ENCODE measurements around the gene COL6A3.
"Not testable (repeated sequence)": the region's sequence is repeated elsewhere in the genome, so short reads cannot be mapped to it uniquely, and the experiment has no call there.

The COL6A3 gene

DNA sequence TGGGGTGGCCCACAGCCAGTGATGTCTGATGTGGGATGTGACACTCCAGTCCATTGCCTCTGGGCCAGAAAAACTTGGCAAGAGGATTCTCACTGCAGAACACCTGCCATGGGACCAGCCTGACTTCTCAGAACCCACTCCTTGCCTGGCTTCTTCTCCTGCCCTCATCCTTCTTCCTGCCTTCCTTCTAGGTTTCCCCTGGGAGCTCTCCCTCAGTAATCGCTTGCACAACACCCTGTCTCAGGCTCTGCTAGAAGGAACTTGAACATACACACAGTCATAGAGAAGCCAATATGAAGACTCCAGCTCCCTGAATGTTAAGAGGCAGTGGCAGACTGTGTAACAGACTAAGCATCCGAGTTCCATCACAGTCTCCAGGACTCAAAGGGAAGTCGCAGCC is 4.3 kb upstream of the COL6A3 start:
- no peak for DNase-seq (ENCODE audit: low spot score)

GRCh38 chr2:237412988-237413776 is 782 bp downstream of the COL6A3 start:
- DNase-seq (ENCODE audit: low spot score), result no peak

GRCh38 chr2:237412646-237412987 is 1.3 kb downstream of the COL6A3 start:
- no peak for DNase-seq (ENCODE audit: low spot score)

DNA sequence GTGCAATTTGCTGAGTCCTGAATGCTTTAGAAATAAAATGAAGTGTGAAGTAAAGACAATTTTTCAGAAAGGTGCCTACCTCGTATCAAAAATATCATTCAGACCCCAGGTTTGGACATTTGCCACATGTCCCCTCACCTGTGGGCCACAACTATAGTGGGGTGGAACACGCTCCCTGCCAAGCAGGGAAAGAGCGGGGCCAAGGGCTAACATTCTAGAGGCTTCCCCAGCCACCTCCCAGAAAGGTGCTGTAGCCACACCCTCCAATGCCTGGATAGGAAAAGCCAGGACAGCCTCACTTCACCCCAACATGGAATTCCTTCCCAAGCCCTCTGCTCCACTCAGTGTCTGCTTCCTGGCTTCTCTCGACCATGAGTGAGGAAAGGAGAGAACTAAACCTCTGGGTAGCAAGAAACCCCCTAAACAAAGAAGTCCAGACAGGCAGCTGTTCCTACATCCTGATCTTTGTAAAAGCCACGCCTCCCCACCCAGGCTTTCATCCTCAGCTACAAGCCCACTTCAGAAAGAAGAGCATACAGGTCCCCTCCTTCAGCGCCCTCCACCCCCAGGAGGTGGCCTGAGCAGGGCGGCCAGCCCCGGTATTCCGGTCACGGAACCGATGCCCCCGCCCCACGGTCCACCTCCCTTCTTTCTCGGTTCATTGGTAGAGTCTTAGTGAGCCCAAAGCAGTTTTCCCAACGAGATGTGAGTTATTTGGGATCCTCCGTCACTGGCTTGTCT is 2.1 kb downstream of the COL6A3 start:
- no peak for DNase-seq (ENCODE audit: low spot score)

- no peak for DNase-seq (ENCODE audit: low spot score)
Observed at GRCh38 chr2:237411092-237411601, 2.8 kb downstream of the COL6A3 start.

DNA sequence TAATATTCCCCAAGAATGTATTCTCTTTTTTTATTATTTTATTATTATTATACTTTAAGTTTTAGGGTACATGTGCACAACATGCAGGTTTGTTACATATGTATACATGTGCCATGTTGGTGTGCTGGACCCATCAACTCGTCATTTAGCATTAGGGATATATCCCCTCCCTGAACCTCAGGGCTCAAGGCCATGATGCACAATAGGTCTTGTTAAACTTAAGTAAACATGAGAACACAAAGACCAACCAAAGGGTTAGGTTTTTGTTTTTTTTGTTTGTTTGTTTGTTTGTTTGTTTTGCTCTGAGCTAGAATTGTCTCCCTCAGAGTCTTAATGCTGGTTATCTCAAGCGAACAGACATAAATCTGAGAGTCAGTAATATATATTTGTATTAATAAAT is 4.7 kb downstream of the COL6A3 start:
- not testable (repeated sequence) for DNase-seq (ENCODE audit: low spot score)

- no peak for DNase-seq (ENCODE audit: low spot score)
Observed at GRCh38 chr2:237408335-237409000, 5.5 kb downstream of the COL6A3 start.

DNA sequence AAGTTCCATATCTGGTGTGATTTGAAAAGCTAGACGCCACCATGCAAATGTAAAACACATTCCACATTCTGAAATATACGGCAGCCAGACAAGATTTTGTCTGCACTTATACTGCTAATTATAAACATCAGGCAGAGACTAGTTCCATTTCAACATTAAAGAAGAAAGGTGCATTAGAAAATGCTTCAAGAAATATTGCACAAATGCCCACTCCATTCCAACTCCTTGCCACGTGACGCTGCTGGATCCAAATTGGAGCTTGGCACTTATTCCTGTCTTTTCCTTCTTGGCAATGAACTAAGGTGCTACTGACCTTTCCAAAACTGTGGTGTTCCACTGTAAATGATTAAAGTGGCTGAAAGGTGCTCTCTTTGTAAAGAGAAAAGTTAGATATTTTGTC is 6.3 kb downstream of the COL6A3 start:
- DNase-seq (ENCODE audit: low spot score), result no peak

GRCh38 chr2:237406371-237406895 is 7.5 kb downstream of the COL6A3 start:
- no peak for DNase-seq (ENCODE audit: low spot score)

DNA sequence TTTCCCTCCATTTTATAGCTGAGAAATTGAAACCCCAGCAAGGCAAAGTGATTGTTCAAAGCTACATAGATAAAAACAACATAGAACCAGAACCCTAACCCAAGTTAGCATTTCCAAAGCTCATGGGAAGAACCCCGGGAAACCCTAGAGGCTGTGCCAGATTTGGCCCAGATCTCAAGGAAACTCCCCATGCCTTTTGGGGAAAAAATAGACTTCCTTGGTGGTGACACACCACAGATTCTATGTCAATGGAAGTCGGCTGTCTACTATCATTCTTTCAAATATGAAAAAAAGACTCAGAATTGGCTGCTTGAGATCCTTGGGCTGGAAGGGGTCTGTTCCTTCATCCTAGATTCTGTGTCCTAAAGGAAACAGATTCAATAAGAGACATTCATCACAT is 8.4 kb downstream of the COL6A3 start:
- no peak for DNase-seq (ENCODE audit: low spot score)

- DNase-seq (ENCODE audit: low spot score), result no peak
Observed at GRCh38 chr2:237405006-237405559, 8.9 kb downstream of the COL6A3 start.

DNA sequence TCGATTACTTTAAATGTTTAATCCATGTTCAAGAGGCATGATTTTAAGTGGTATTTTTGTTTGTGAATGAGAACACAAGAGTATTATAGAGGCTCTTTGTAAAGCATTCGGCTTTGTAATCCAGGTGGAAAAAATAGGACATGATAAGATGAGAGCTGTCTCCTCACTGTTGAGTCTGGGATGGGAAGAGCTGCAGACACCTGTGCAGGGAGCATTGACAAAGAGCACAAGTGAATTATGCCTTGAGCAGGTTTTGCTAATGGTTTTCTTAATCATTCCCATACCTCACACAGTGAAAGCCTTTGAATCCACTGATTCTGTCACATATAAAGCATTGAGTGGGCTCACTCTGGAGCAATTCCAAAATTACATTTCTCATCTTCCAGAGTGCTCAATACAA is 9.6 kb downstream of the COL6A3 start:
- DNase-seq (ENCODE audit: low spot score), result no peak

GRCh38 chr2:237403024-237403882 is 10.7 kb downstream of the COL6A3 start:
- DNase-seq (ENCODE audit: low spot score), result no peak

DNA sequence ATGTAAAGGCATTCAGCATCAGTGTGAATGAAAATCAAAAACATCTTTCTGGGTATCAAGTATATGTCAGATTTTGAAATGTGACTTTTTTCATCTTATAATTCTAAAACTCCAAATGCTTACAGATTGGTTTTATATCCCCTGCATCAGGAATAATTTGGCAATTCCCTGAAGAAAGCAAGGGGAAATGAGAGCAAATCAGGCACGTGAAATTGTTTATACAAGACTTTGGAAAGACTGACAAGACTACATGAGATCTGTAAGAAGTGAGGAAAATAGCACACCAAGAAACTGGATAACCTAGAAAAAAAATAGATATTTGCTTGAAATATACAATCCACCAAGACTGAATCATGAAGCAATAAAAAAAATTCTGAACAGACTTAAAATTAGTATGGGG is 13.8 kb downstream of the COL6A3 start:
- DNase-seq (ENCODE audit: low spot score), result no peak

GRCh38 chr2:237397072-237397471 is 16.9 kb downstream of the COL6A3 start:
- DNase-seq (ENCODE audit: low spot score), result no peak

- no peak for DNase-seq (ENCODE audit: low spot score)
Observed at GRCh38 chr2:237393523-237393922, 20.4 kb downstream of the COL6A3 start.

DNA sequence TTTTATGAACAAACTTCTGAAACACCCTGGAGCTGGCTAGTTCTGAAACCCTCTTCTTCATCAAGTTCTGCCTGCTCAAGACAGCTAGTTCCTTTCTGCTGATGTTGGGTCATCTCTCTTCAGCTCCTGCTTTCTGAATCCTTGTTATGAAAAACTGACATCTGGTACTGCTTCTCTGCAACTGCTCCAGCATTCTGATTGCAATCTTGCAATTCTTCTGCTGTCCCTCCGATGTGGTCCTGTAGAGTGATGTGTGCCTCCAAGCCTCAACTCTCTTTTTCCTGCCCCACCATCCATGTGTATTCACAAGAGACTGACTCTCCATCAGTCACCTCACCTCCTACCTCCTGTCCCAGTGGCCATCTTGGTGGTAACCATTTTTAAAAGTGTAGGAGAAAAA is 21.8 kb downstream of the COL6A3 start:
- no peak for DNase-seq (ENCODE audit: low spot score)

- DNase-seq (ENCODE audit: low spot score), result no peak
Observed at GRCh38 chr2:237391140-237391539, 22.8 kb downstream of the COL6A3 start.

DNA sequence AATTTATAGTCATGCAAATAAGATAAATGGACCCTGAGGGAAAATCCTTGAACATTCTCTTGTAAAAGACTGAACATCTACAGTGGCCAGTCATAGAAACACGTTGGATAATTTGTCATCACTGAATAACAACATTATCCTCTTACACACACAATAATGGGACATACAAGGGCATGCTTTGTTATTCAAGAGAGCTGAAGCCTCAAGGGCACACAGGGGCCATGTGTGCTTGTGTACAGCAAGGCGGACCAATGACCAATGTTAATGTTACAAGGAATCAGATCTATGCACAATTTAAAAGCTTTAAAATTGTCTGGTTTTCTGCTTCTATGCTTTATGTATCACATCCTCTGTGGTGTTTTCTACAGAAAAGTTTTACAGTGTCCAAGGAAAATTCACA is 23.7 kb downstream of the COL6A3 start:
- no peak for DNase-seq (ENCODE audit: low spot score)

DNA sequence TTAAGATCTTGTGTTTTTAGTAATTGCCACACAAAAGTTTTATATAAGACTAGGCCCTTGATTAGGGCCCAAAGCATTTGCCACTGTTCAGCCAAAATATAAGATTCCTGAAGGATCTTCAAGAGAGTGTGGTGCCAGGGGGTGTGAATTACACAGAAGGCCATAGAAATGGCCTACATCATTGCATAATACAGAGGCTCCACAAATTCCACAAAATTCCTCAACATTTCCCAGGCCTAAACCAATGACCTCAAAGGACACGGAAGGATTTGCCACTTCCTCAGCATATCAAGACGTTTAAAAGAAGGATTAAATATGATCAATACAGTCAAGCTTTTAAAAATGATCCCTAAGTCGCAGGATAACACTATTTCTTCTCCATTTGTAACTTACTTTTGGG is 24.1 kb downstream of the COL6A3 start:
- no peak for DNase-seq (ENCODE audit: low spot score)

- no peak for DNase-seq (ENCODE audit: low spot score)
Observed at GRCh38 chr2:237388036-237388435, 25.9 kb downstream of the COL6A3 start.

DNA sequence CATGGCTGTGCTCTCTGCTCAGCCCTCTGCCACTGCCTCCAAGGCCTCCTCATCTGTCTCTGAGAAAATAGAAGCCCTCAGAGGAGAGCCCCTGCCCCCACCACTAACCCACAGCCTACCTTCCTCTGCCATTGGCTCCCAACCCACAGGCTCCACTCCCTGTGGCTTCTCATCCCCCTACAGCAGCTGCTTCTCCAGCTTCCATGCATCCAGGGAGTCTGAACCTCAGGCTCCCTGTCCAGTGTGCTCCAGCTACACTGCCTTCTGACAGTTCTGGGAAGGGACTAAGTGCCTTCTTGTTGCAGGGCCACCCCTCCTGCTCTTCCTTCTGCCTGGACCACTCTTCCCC is 29.3 kb downstream of the COL6A3 start:
- DNase-seq (ENCODE audit: low spot score), result no peak

Data from RKO (cell line).